IMR-90 (cell line): ENCODE measurements around the gene CCDC9. TPM values are rescaled to one million over a fixed set of nuclear protein-coding genes. Genes with fewer than 3 reads are reported as not detected.
"Not testable (repeated sequence)": the region's sequence is repeated elsewhere in the genome, so short reads cannot be mapped to it uniquely, and the experiment has no call there.

ENCODE experiments used
- ATAC-seq: fragments of 200-7000 bp; cut with Tn5 transposase; 2 replicates; pipeline ENCODE4 v1.9.1; 2020; ENCODE audit warnings: low read depth, mild to moderate bottlenecking, moderate library complexity
- BruUV-seq: library from RNA; stranded (reverse); fragments of 400-500 nt; replicated peaks from 2 replicates; lab custom pipeline; 2021; lab: Mats Ljungman, UMichigan
- CTCF ChIA-PET: fragments of 300-600 bp; formaldehyde crosslinking; extraction: SDS; loops from one replicate; lab custom pipeline; 2021; ENCODE audit warnings: antibody characterized with exemption; lab: Yijun Ruan, JAX
- POLR2A ChIA-PET: fragments of 300-600 bp; sonication (Branson Sonifier 250); formaldehyde crosslinking; loops from one replicate; lab custom pipeline; 2022; ENCODE audit warnings: antibody characterized with exemption; ENCODE audit not compliant: unreplicated experiment; lab: Charles Lee
- DNase-seq: peaks from one replicate; pipeline ENCODE4 v3.0.0; 2013
- H2AFZ ChIP-seq: replicated peaks from 2 replicates; pipeline ENCODE3; 2013; ENCODE audit warnings: low read length, mild to moderate bottlenecking; ENCODE audit not compliant: poor library complexity
- H2AK5ac ChIP-seq: 2 replicates; pipeline ENCODE4 v1.6.1; 2013; ENCODE audit warnings: low read depth, low read length, inconsistent platforms
- H2AK9ac ChIP-seq: replicated peaks from 2 replicates; pipeline ENCODE3; 2013; ENCODE audit warnings: mild to moderate bottlenecking, low read depth, low read length, moderate library complexity; ENCODE audit not compliant: poor library complexity
- H2BK120ac ChIP-seq: 2 replicates; pipeline ENCODE4 v1.6.1; 2013; ENCODE audit warnings: low read depth, low read length, inconsistent platforms
- H2BK15ac ChIP-seq: 3 replicates; pipeline ENCODE4 v1.6.1; 2013; ENCODE audit warnings: low read depth, low read length, inconsistent platforms
- H2BK20ac ChIP-seq: 2 replicates; pipeline ENCODE4 v1.6.1; 2013; ENCODE audit warnings: low read depth, mild to moderate bottlenecking, inconsistent platforms, low read length, moderate library complexity
- H2BK5ac ChIP-seq: 2 replicates; pipeline ENCODE4 v1.6.1; 2013; ENCODE audit warnings: mild to moderate bottlenecking, low read depth, low read length, inconsistent platforms; ENCODE audit not compliant: poor library complexity, severe bottlenecking
- H3K14ac ChIP-seq: replicated peaks from 2 replicates; pipeline ENCODE4 v1.6.1; 2013; ENCODE audit warnings: low read depth, low read length, inconsistent platforms
- H3K18ac ChIP-seq: 2 replicates; pipeline ENCODE4 v1.6.1; 2013; ENCODE audit warnings: low read depth, low read length, control low read depth
- H3K23ac ChIP-seq: 2 replicates; pipeline ENCODE4 v1.6.1; 2013; ENCODE audit warnings: low read depth, low read length, inconsistent platforms
- H3K27ac ChIP-seq: 2 replicates; pipeline ENCODE4 v1.5.1; 2013; ENCODE audit warnings: mild to moderate bottlenecking, control low read depth, low read length; ENCODE audit not compliant: insufficient read depth
- H3K27me3 ChIP-seq: 2 replicates; pipeline ENCODE4 v1.6.1; 2013; ENCODE audit warnings: low read length; ENCODE audit not compliant: control insufficient read depth, insufficient read depth
- H3K36me3 ChIP-seq: 2 replicates; pipeline ENCODE4 v1.6.1; 2013; ENCODE audit warnings: low read length, mixed read lengths; ENCODE audit not compliant: control insufficient read depth, insufficient read depth
- H3K4ac ChIP-seq: 2 replicates; pipeline ENCODE4 v1.6.1; 2013; ENCODE audit warnings: low read depth, low read length, inconsistent platforms
- H3K4me1 ChIP-seq: 2 replicates; pipeline ENCODE4 v1.6.1; 2013; ENCODE audit warnings: low read length, mixed read lengths; ENCODE audit not compliant: control insufficient read depth, insufficient read depth
- H3K4me2 ChIP-seq: 2 replicates; pipeline ENCODE4 v1.6.1; 2013; ENCODE audit warnings: low read depth, mild to moderate bottlenecking, control low read depth, low read length, moderate library complexity
- H3K4me3 ChIP-seq: 2 replicates; pipeline ENCODE4 v1.5.1; 2013; ENCODE audit warnings: low read depth, mild to moderate bottlenecking, control low read depth, low read length, moderate library complexity; ENCODE audit not compliant: insufficient read depth
- H3K56ac ChIP-seq: 2 replicates; pipeline ENCODE4 v1.6.1; 2013; ENCODE audit warnings: low read length, inconsistent platforms; ENCODE audit not compliant: insufficient read depth; ENCODE audit errors: extremely low read depth
- H3K79me1 ChIP-seq, 2 experiments: 2 replicates each; pipeline ENCODE4 v1.6.1; 2013; ENCODE audit warnings: low read length in 2 of 2, inconsistent platforms in 1 of 2, low read depth in 1 of 2
- H3K9ac ChIP-seq: 2 replicates; pipeline ENCODE4 v1.6.1; 2013; ENCODE audit warnings: low read depth, low read length, control low read depth
- H3K9me1 ChIP-seq: 2 replicates; pipeline ENCODE4 v1.6.1; 2013; ENCODE audit warnings: low read length, inconsistent platforms; ENCODE audit not compliant: insufficient read depth
- H3K9me3 ChIP-seq: 2 replicates; pipeline ENCODE4 v1.6.1; 2013; ENCODE audit warnings: low read length; ENCODE audit not compliant: control insufficient read depth, insufficient read depth
- H4K20me1 ChIP-seq: 2 replicates; pipeline ENCODE4 v1.6.1; 2013; ENCODE audit warnings: low read length, inconsistent platforms; ENCODE audit not compliant: insufficient read depth
- H4K5ac ChIP-seq: 2 replicates; pipeline ENCODE4 v1.6.1; 2013; ENCODE audit warnings: mild to moderate bottlenecking, low read depth, low read length, control low read depth
- H4K8ac ChIP-seq, 2 experiments: 2 replicates each; pipeline ENCODE4 v1.6.1; 2013; ENCODE audit warnings: low read depth in 2 of 2, low read length in 2 of 2, control low read depth in 1 of 2, inconsistent platforms in 1 of 2
- H4K91ac ChIP-seq: 2 replicates; pipeline ENCODE4 v1.6.1; 2013; ENCODE audit warnings: low read depth, low read length, inconsistent platforms; ENCODE audit not compliant: insufficient read depth
- WGBS, 2 experiments: methylation state at CpG; one replicate each; pipeline versions ENCODE4 v1.1.5 to v1.1.7; 2013; ENCODE audit warnings: missing lambda C conversion rate in 2 of 2; ENCODE audit not compliant: insufficient read length in 1 of 2; ENCODE audit errors: extremely low coverage in 2 of 2; 5-methylcytosine and 5-hydroxymethylcytosine counted together
- dilution Hi-C: fragments of 300-500 bp; cut with HindIII; formaldehyde crosslinking; loops from one replicate; pipeline ENCODE4 v1.14.3; 2018; ENCODE audit warnings: low sequenced_read_pairs; ENCODE audit not compliant: unreplicated experiment
- in situ Hi-C: fragments of 300-500 bp; cut with MboI; formaldehyde crosslinking; loops from 3 replicates; pipeline ENCODE4 v1.14.3; 2019; ENCODE audit warnings: low sequenced_read_pairs, inconsistent platforms, mixed read lengths
- intact Hi-C: fragments of 100-400 bp; cut with micrococcal nuclease; formaldehyde crosslinking; loops from 2 replicates; pipeline ENCODE4 v1.10.0; 2022
- polyA plus RNA-seq, 3 experiments: library from polyadenylated mRNA; depleted of rRNA; stranded (reverse); fragments of >200 nt; gene quantifications; 2 replicates each; pipeline ENCODE4 v1.2.3, GENCODE V29; 2012; ENCODE audit warnings: low replicate concordance in 1 of 3
- total RNA-seq: library from RNA; depleted of rRNA; stranded (reverse); fragments of >200 nt; gene quantifications from 2 replicates; pipeline ENCODE4 v1.2.3, GENCODE V29; 2012

Gene CCDC9
- total and polyA plus RNA-seq, 2 of the 4 experiments (the other 2 are of a cell fraction), result 2.9 to 8.6 TPM

- H3K56ac ChIP-seq, H2BK15ac ChIP-seq, BruUV-seq, in situ Hi-C loops, dilution Hi-C loops, H3K9me3 ChIP-seq, DNase-seq, H4K91ac ChIP-seq, H3K23ac ChIP-seq, H3K4me2 ChIP-seq, H3K18ac ChIP-seq, H3K27ac ChIP-seq, H4K5ac ChIP-seq, H3K4ac ChIP-seq, H4K8ac ChIP-seq, H2AK5ac ChIP-seq, H4K20me1 ChIP-seq, H2BK120ac ChIP-seq, POLR2A ChIA-PET, H3K9ac ChIP-seq, H2AK9ac ChIP-seq, H2BK5ac ChIP-seq, H2AFZ ChIP-seq, ATAC-seq, H3K27me3 ChIP-seq, H3K14ac ChIP-seq, H2BK20ac ChIP-seq, intact Hi-C loops, H3K4me3 ChIP-seq: not testable (repeated sequence)
- Histone ChIP-seq H3K79me1 (peaks cover 46 to 55% of the 10 kb centered on the region in 2 experiments), H3K9me1 (peaks cover 12% of the 10 kb centered on the region; the same call in 1 of the 2 replicates), H3K36me3 (peaks cover 52% of the 10 kb centered on the region), H3K4me1 (peaks cover 12% of the 10 kb centered on the region)
- WGBS, 2 experiments, result 90% methylated on average over 4 of the region's 14 CpGs; no CpG with 5 or more reads in 1 of the 2 experiments
- CTCF ChIA-PET, result interaction anchor here (1.0 kb wide), 1 partner anchor 129 kb away, joined by 6 read pairs; no protein-coding TSS in a partner anchor
Measured at GRCh38 chr19:47261946-47262793, 5.8 kb downstream of the CCDC9 start.
